ENCODE data around the gene MSI2.

MSI2 gene

DNA sequence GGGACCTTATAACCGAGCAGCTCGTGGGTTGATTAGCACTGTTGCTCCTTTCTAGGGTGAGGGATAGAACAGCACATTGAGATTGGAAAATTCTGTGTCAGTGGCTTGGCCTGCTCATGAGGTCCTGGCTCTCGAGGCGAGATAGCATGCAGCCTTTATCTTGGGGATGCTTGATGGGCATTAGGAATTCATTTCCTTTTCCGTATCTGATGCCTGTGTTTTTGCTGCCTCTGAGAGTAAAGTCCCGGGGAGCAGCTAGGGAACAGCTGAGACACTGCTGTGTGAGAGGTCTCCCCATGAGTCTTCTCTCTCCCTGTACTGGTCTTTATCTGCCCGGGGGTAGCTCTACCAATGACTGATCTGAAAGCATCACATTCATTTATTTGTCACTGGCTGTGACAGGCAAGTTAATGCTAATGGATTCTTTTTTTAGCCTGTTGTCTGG lies 14.5 kb downstream of the MSI2 start:
- no peak for DNase-seq (ENCODE audit: low spot score)

DNA sequence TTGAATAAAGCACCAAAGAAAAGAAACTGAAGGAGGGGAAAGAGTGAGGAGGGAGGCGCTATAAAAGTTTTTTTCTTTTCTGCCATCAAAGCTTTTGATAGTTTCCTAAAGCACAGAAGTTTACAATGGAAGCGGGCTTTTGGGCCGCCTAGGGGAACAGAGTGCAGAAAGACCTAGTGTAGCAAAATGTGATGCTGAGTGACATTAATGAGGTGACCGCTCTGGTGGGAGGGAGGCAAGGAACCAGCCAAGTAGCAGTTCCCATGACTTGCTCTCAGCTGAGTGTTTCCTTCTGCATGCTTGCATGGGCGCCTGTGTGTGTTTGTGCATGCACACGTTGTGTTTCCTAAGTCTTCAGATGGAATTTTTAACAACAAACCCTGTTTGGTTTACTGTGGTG lies 15.5 kb downstream of the MSI2 start:
- DNase-seq (ENCODE audit: low spot score): no peak

DNA sequence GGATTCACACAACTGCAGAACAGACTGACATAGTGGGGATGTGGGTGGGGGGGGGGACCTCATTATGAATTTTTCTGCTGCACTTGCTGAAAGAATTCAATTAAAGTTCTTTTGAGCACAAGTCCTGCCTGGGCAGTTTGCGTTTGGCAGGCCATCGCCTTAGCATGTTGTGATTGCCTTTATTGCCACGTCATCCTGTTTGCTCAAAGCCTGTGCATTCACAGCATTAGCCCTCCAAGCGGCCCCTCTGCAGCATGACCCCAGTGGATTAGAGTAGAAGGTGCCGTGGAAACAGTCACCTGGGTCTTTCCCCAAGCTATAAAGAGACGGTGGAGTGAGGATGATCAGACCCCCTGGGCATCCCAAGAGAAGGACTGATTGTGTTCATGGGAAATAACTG lies 17.2 kb downstream of the MSI2 start:
- no peak for DNase-seq (ENCODE audit: low spot score)

DNA sequence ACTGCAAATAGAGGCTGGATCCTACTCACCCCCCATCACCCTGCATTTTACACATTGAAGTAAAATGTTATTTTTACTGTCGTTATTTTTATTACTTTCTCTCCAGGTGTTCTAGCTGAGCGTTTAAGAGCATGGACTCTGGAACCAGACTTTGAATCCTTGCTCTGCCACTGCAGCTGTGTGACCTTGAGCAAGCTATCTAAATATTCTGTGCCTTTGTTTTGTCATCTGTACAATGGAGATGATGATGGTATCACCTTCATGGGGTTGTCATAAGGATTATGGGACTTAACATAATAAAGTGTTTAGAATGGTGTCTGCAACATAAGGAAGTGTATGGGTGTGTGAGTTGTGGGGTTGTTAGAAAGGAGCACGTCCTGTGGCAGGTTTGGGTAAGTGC lies 17.8 kb downstream of the MSI2 start:
- no peak for DNase-seq (ENCODE audit: low spot score)

DNA sequence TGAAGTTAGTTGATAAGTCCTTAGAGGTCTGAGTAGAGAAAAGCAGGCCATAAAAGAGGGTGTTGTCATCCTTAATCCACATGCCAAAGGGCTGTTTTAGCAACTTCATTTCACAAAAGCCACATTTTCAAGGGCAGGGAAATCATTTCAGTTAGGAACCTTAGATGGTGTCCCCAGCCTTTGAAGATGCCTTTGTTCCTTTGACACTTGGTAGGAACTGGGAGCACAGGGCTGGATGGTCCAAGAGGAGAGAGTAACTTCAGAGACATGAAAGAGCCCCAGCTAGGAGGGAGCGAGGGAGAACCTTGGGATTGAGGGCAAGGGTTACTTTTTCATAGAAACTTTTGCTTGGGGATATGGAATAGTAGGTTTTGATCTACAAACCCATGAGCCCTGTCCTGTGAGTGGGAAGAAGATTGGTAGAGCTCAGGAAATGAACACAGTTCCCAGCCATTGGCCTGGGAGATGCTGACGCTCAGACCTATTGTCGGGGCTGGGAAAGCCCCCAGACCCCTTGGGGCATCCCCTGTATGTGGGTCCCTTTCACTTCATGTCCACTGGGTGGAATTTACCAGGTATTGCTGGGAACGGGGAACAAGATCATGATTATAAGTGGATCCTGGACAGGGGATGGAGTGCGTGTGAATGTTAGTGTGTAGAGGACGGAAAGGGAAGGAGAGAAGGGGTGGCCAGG lies 18.9 kb downstream of the MSI2 start:
- DNase-seq (ENCODE audit: low spot score): no peak

DNA sequence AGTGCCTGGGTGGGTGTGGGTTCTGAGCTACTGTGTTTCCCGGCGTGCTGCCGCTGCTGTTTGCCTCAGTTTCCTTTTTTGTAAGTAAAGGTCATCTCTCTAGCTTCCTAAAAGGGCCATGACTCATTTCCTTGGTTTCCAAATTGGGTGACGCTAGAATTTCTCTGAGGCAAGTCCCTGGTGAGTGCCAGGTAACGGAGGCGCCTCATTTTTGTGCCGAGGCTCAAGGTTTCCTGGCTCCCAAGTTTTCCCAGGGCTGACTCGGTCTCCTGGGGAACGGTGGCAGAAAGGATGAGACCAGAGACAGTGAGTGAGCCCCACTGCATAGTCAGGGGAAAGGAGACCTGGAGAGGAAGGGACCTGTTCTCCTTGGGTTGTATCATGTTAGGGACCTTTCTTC lies 20.3 kb downstream of the MSI2 start:
- DNase-seq (ENCODE audit: low spot score): no peak

DNA sequence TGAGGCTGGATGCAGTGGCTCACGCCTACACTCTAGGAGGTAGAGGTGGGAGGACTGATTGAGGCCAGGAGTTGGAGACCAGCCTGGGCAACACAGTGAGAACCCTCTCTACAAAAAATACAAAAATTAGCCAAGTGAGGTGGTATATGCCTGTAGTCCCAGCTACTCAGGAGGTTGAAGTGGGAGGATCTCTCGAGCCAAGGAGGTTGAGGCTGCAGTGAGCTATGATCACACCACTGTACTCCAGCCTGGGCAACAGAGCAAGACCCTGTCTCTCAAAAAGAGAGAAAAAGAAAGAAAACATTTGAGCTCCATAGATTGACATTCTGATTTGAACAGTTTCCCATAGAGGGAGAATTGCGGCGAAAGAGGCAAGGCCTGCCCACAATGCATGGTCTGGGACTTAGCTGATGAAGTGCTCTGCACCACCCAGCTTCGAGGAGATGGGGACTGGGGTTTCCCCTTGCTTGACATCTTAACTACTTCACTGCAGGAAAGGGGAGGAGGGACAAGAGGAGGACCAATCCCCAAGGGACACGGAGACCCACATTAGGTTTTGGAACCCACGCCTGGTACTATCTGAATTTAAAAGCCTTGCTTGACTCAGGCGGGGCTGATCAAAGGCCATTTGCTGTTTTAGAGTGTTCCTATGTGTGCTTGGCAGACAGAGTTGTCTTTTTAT lies 21.7 kb downstream of the MSI2 start:
- no peak for DNase-seq (ENCODE audit: low spot score)

DNA sequence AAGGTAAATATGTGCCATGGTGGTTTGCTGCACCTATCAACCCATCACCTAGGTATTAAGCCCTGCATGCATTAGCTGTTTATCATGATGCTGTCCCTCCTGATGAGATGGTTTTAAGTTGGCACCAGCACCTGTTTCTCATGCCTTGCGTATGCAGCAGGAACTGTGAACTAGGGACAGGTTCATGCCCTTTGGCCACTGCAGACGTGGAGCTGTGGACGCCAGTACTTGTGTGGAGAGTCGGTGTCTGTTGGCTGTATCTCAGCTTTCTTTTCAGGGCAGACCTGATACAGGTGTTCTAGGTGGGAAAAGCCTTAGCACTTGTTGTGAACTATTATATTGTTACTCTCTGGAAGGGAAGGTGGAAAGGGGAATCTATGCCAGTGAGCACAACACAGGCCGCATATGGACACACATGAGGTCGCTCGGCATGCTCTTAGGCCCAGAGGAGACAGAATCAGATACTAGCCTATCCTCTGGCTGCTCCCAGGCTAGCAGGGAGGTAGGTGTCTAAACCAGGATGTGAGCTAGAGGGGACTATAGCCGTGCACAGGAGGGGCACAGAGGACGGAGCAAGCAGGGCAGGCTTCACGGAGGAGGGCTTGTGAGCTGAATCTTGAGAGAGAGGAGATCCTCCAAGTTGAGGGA lies 22.5 kb downstream of the MSI2 start:
- no peak for DNase-seq (ENCODE audit: low spot score)

DNA sequence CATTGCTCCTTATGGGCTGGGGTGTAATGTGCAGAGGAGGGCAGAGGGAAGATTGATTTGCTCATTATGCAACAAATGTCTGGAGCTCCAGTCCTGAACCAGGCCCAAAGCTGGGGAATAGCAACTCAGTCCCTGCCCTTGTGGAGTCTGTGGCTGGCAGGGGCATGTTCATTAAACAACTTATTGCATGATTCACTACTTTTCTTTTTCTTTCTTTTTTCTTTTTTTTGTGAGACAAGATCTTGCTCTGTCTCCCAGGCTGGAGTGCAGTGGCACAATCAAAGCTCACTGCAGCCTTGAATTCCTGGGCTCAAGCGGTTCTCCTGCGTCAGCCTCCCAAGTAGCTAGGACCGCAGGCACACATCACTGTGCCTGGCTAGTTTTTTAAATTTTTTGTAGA lies 23.1 kb downstream of the MSI2 start:
- DNase-seq (ENCODE audit: low spot score): no peak

DNA sequence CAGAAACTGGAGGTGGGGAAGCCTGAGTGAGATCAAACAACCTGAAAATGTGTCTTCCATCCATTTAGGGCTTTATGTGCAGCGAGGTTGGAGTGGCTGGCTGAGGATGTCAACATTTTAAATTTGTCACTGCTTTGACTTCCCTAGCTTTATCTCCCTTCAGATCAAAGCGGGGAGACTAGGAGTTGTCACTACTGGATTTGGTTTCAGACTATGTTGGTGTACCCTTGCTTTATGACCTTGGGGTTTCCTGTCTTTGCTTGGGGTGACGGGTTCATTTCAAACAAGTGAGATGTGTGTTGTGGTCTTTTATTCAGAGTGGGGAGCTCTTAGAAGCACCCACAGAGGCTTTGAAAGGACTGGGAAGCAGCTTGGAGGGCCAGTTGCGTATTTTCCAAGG lies 25.6 kb downstream of the MSI2 start:
- DNase-seq (ENCODE audit: low spot score): no peak

DNA sequence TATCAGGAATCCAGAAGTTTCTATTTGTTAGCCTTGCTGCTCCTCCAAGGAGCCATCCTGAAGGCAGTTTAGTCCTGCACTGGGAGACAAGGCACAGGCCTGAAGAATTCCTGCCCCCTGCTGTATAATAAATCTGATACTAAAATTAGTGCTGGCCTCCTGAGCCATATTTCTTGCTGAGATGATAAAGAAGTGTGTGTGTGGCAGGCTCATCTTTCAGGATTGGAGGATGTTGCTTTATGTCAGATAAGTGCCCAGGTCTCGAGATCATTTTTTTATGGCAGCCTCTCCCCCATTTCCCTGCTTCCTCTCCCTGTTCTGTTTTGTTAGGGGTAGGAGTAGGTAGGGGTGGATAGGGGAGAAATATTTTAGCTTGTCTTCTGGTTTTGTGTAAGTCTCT lies 26.0 kb downstream of the MSI2 start:
- no peak for DNase-seq (ENCODE audit: low spot score)

DNA sequence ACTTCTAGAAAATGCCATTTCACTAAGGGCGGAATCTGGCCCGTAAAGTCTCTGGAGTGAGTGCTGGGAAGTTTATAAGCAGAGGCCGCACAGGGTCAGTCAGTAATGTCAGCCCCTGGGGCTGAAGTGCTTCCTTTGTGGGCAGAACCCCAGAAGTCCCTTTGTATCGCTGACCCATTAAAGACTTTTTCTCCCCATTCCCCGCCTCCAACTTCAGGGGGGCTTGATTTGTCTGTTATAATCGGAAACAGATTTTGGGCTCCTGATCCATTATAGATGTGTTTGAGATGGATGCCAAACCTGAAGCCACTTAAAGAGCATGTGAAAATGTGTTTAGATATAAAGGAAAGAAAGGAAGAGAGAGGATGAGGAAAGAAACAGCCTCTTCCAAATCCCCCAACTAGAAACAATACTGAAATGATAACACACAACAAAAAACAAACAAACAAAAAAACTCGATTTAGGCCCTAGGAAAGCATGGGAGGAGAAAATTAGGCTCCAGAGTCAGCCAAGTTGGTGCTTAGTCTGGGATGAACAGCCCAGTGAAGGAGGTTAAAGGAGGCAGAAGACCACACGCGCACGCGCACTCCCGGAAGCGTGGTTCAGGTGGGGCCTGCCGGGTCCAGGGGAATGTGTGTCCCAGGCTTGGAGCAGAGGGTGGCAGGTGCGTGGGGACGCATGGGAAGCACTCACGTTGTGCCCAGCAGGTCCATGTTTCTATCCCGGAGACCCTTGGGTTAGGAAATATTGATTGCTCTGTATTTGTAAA lies 27.1 kb downstream of the MSI2 start:
- DNase-seq (ENCODE audit: low spot score): no peak

DNA sequence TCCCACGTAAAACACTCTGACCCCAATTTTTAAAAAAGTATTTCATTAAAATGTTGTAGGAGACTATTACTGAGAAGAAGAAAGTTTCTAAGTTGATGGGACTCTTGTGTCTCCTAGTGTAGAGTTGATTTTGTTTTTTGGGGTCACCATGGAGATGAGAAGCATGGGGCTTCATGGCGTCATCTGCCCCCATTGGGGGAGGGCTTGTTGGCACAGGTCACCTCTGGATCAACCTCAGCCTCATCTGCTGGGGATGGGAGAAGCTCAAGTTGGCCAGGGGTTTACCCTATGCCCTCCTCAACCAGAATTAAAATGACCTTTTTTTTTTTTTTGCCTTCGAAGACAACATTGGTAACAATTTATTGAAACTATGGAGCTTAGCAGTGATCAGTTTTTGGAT lies 28.3 kb downstream of the MSI2 start:
- DNase-seq (ENCODE audit: low spot score): no peak

DNA sequence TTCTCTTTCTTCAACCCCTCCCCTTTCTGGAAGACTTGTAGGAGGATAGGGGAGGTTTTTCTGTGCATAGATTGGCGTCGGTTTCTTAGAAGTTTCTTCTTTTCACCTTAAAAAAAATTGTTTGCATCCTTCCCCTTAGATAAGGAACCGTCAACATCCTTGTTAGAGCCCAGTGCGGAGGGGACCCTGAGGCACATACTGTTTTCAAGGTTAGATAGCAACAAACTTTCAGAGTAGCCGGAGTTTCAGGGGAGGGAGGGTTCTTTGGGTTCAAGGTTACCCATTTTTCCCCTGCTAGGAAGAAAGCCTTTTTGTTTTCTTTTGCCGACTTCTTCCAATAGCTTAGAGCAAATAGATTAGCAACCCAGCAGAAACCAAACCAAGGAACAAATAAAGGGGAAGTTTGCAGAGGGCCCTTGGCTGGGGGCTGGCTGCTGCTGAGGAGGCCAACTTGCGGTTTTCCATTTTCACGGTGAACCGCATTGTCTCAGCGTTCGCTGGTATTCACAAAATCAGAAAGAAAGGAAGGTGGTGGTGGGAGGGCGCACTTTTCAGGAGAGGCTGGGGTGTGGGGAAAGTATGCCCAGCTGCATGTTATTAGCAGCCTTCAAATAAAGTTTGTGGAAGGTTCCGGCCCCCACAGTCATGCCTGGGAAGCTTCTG lies 28.8 kb downstream of the MSI2 start:
- DNase-seq (ENCODE audit: low spot score): no peak

DNA sequence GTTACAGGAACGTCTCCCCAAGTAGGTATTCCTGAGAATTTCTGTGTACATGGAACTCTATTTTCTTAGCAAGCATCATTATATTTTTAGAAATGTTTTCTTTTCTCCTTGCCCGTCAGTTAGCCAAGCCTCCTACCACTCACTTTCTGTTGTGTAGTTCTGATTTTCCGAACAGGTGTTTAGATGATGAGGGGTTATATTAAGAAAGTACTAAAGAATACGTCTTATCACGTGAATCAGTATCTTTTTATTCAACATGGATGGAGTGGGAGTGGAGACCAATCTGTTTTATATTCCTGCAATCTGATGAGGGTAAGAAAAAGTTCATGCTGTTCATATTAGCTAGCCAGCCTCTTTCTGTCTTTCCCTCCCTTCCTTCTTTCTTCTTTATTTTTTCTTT lies 29.4 kb downstream of the MSI2 start:
- no peak for DNase-seq (ENCODE audit: low spot score)

DNA sequence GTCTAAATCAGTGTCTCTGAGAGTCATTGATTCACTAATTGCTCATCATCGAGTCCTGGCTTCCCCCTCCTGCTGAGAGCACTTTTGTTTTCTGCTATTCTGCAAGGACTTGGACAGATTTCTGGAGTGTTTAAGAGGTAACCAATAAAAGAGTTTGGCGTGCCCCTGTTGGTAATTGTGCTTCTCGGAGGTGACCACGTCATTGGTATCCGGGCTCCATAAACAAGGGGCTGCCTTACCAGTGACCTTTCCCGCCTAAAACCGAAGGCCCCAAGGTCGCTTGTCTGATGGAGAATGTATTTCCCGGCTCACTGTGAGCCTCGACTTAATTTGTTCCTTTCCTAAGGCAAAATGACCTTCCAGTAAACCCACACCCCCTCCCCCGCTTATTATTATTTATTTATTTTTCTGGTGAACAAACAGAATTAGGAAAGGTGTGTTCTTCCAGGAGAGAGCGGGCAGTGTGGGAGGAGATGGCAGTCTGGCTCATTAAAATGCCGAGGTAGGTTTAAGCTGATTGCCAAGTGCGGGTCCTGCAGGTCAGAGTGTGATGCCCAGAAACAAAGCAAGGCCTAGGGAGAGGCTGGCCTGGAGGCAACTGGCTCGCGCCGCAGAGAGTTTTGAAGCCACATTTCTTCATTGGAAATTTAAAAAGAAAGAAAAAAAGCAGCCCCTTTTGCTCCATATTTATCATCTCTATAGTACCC lies 30.2 kb downstream of the MSI2 start:
- DNase-seq (ENCODE audit: low spot score): no peak

DNA sequence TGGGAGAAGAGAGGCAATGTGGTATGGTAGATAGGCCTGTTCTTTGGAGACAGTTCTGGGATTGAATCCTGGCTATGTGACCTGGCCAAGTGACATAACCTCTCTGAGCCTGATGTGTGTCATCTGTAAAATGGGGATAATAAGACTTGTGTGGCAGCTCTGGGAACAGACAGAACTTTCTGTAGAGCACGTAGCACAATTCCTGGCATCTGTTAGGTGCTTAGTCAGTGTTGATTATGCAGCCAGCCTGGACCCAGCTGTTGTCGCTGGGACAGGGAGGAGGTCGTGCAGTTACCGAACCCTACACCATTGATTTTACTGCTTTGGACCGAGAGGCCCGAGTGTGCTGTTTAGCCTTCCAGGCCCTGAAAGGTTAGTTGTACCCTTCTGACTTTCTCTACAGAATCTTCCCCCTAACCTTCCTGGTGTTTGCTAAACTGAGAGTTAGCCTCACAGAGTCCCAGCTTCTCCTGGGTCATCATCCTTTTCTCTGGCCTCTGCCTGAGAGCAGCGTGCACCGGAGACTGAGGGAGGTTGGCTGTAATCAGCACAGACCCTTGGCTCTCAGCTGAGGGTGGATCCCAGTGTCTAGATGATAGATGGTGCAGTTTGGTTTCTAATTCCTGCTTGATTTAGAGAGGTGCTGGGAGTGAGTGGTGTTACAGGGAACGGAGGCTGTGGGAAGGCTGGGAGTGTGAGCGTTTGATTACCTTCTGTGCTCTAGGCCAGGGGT lies 31.9 kb downstream of the MSI2 start:
- DNase-seq (ENCODE audit: low spot score): no peak

DNA sequence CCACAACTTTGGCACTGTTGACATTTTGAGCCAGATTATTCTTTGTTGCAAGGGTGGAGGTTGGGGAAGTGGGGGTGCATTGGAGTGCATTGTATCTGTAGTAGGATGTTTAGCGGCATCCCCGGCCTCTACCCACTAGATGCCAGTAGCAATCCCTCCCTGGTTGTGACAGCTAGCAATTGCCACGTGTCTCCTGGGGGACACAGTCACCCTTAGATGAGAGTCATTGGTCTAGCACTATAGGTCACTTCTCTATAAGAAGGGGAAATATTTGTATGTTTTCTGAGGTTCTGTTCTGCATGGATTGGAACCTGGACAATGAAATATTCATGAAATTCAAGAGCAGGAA lies 32.4 kb downstream of the MSI2 start:
- no peak for DNase-seq (ENCODE audit: low spot score)

DNA sequence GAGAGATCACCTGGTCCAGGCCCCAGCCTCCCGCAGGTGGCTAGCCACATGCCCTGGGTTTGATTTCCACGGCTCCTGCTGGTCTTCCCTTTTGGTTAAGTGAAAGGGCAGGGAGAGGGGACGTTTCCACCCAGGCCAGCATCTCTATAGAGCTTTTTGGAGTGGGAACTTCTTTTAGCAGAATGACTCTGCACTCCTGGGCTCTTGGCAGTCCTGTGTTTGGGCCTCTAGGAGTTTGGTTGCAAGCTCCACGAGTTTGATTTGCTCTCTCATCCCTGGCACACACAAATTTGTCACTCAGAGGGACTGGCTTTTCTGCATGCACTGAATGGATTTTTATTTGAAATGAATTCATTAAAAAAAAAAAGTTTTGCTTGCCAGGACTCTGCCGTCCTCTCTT lies 32.8 kb downstream of the MSI2 start:
- no peak for DNase-seq (ENCODE audit: low spot score)

DNA sequence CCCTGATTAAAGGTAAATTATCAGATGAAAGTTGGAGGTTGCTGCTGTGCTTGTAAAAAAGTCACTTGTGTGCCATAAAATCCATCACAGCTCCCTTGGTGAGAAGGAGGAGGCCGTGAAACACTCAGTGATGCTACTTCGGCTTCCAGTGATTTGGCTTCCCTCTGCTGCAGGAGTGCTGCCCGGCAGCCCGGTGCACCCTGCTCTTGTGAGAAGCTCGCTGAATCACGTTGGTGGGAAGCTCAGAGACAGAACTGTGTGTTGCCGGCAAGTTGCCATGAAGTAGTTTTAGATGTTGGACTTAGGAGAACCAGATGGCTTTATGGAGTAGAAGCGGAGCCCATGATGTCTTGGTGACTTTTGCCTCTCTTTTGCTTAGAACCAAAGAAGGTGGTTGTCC lies 33.3 kb downstream of the MSI2 start:
- no peak for DNase-seq (ENCODE audit: low spot score)

DNA sequence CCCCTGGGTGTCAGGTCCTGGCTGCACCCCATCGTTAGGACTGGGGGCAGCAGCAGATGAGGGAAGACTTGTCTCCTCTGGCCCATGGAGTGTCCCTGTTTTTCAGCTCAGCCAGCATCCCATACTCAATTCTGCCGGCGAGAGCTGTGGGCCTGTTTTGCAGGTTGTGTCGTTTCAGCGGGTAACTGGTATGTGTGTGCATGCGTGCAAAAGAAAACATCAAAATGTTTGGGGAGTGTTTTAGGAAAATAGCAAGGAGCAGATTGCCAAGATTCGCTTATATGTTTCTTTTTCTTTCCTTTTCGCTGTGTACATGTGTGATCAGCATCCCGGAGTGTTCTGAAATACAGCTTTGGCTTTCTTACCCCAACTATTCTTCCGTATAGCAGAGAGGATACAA lies 34.7 kb downstream of the MSI2 start:
- DNase-seq (ENCODE audit: low spot score): no peak
